Measurements from ENCODE around the gene TNFRSF6B.

TNFRSF6B gene

GRCh38 chr20:63739130-63740069 is 42.9 kb downstream of the TNFRSF6B start, which contains the start of gene SLC2A4RG:
Gene SLC2A4RG (plus strand): TSS chr20:63739776. CDS start chr20:63739913, 137 bp downstream.
- DNase-seq = peak; percentile 73 to 94

- peak in 1 of 2 experiments; percentile 69 for DNase-seq
Measured at GRCh38 chr20:63740070-63740626, 43.7 kb downstream of the TNFRSF6B start.

GRCh38 chr20:63740627-63741353 is 44.3 kb downstream of the TNFRSF6B start:
- DNase-seq = peak; percentile 60 to 73

GRCh38 chr20:63741354-63741675 is 44.9 kb downstream of the TNFRSF6B start:
- no peak for DNase-seq

GRCh38 chr20:63741676-63742380 is 45.4 kb downstream of the TNFRSF6B start:
- no peak for DNase-seq

- no peak for DNase-seq
Measured at GRCh38 chr20:63742381-63743024, 46.1 kb downstream of the TNFRSF6B start.

GRCh38 chr20:63743210-63743970 is 46.9 kb downstream of the TNFRSF6B start:
- no peak for DNase-seq

GRCh38 chr20:63744158-63744557 is 47.7 kb downstream of the TNFRSF6B start:
- DNase-seq = no peak

GRCh38 chr20:63744574-63745423 is 48.3 kb downstream of the TNFRSF6B start:
- no peak for DNase-seq

GRCh38 chr20:63745424-63745805 is 49.0 kb downstream of the TNFRSF6B start:
- DNase-seq = no peak

GRCh38 chr20:63745961-63746731 is 49.7 kb downstream of the TNFRSF6B start:
- no peak for DNase-seq

GRCh38 chr20:63746751-63747315 is 50.4 kb downstream of the TNFRSF6B start:
- DNase-seq = no peak

GRCh38 chr20:63747622-63748069 is 51.2 kb downstream of the TNFRSF6B start:
- DNase-seq = no peak

All from NCI-H1930 (cell line).